Suprapubic skin (tissue), 4 donors: ENCODE measurements around the gene PALB2. TPM values are rescaled to one million over a fixed set of nuclear protein-coding genes. Genes with fewer than 3 reads are reported as not detected.
"Not testable (repeated sequence)": the region's sequence is repeated elsewhere in the genome, so short reads cannot be mapped to it uniquely, and the experiment has no call there.

Experiments used
- DNase-seq, 2 donors: peaks; one replicate each; pipeline ENCODE4 v3.0.0-alpha.2; 2019; ENCODE audit warnings: low spot score in 2 of 2
- H3K27ac ChIP-seq: fragments of 200-600 bp; sonication (generic); one replicate; pipeline ENCODE4 v1.5.1; 2019
- H3K27me3 ChIP-seq: fragments of 200-600 bp; sonication (generic); one replicate; pipeline ENCODE4 v1.5.1; 2019
- H3K36me3 ChIP-seq: fragments of 200-600 bp; sonication (generic); one replicate; pipeline ENCODE4 v1.5.1; 2019
- H3K4me1 ChIP-seq: fragments of 200-600 bp; sonication (generic); one replicate; pipeline ENCODE4 v1.5.1; 2019
- H3K4me3 ChIP-seq: fragments of 200-600 bp; sonication (generic); one replicate; pipeline ENCODE4 v1.5.1; 2019; ENCODE audit warnings: mild to moderate bottlenecking
- H3K9me3 ChIP-seq: fragments of 200-600 bp; sonication (generic); one replicate; pipeline ENCODE4 v1.5.1; 2019
- EP300 ChIP-seq: sonication (generic); formaldehyde crosslinking; IDR thresholded peaks from one replicate; pipeline ENCODE4 v1.6.1; 2017; ENCODE audit warnings: antibody characterized with exemption
- POLR2A ChIP-seq, 2 donors: fragments of 450-650 bp; IDR thresholded peaks; one replicate each; pipeline ENCODE4 v1.6.1; 2017; ENCODE audit warnings: antibody characterized with exemption in 2 of 2, mild to moderate bottlenecking in 2 of 2, moderate library complexity in 2 of 2
- POLR2AphosphoS5 ChIP-seq, 3 donors: sonication (generic); formaldehyde crosslinking; IDR thresholded peaks; one replicate each; pipeline ENCODE4 v1.6.1; 2017; ENCODE audit warnings: antibody characterized with exemption in 3 of 3
- WGBS: methylation state at CpG from one replicate; pipeline ENCODE4 v1.1.5; 2018; 5-methylcytosine and 5-hydroxymethylcytosine counted together
- total RNA-seq, 4 donors: library from RNA; depleted of rRNA; stranded (reverse); fragments of >200 nt; gene quantifications; one replicate each; pipeline ENCODE4 v1.1.0, GENCODE V29; 2016
- TF ChIP-seq, protein P1 (sequence below), 2 donors: fragments of 200-600 bp in 1 of 2; fragments of 450-650 bp in 1 of 2; sonication (generic) in 1 of 2; IDR thresholded peaks; one replicate each; pipeline ENCODE4 v1.5.1; 2016 to 2019; ENCODE audit warnings: antibody characterized with exemption in 2 of 2, mild to moderate bottlenecking in 1 of 2, moderate library complexity in 1 of 2

Gene PALB2
- total RNA-seq, 4 donors from 2014 or later: 11.8 to 16.8 (median 15.8) TPM

DNA sequence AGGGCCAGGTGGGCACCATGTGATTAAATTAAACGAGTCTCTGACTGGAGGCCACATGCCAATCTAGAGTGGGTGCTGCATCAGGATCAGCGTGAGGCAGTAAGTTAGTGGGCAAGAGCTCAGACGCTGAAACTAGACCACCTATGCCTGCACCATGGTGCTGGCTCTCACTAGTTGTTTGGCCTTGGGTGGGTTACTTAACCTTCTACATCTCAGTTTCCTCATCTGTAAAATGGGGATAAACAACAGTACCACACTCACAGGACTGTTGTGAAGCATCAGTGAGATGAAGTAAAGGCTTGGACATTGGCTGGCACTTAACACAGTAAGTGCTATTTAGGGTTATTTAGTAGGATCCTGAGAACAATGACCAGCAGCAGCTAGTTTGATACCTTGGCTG lies 50.9 kb downstream of the PALB2 start:
- H3K9me3 ChIP-seq: no peaks in the 10 kb centered on the region
- H3K36me3 ChIP-seq: peaks cover 78% of the 10 kb centered on the region
- H3K27ac ChIP-seq: no peak overlapping the region
- TF ChIP-seq, protein P1, sequence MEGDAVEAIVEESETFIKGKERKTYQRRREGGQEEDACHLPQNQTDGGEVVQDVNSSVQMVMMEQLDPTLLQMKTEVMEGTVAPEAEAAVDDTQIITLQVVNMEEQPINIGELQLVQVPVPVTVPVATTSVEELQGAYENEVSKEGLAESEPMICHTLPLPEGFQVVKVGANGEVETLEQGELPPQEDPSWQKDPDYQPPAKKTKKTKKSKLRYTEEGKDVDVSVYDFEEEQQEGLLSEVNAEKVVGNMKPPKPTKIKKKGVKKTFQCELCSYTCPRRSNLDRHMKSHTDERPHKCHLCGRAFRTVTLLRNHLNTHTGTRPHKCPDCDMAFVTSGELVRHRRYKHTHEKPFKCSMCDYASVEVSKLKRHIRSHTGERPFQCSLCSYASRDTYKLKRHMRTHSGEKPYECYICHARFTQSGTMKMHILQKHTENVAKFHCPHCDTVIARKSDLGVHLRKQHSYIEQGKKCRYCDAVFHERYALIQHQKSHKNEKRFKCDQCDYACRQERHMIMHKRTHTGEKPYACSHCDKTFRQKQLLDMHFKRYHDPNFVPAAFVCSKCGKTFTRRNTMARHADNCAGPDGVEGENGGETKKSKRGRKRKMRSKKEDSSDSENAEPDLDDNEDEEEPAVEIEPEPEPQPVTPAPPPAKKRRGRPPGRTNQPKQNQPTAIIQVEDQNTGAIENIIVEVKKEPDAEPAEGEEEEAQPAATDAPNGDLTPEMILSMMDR (IDR thresholded peaks at IDR 0.05): no peak
- TF ChIP-seq POLR2A (IDR thresholded peaks at IDR 0.05) (no peak), EP300 (no peak), POLR2AphosphoS5 (IDR thresholded peaks at IDR 0.05) (no peak)
- H3K27me3 ChIP-seq: no peaks in the 10 kb centered on the region
- 100% methylated on average over 2 of the region's 3 CpGs for WGBS
- peaks cover 16% of the 10 kb centered on the region for H3K4me1 ChIP-seq
- DNase-seq: no peak
- H3K4me3 ChIP-seq: no peak overlapping the region

DNA sequence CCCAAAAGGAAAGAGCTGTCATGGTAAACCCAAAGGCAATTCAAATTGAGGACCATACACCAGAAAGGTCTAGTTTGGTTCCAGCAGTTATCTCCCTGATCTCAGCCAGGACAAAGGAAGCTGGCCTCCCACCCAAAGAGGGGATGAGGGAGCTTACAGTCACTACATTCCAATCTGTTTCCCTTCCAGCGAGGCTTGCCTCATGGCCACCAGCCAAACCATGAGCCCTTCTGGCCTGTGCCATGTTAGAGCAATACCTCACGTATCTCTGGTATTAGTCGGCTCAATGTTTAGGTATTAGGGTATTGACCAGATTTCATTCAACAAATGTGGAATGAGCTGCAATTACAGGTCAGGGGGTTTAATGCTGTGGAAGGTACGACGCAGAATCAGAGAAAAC lies 53.4 kb downstream of the PALB2 start:
- Histone ChIP-seq H3K4me1 (no peaks in the 10 kb centered on the region), H3K9me3 (no peaks in the 10 kb centered on the region), H3K27me3 (no peaks in the 10 kb centered on the region), H3K27ac (no peak overlapping the region), H3K36me3 (peaks cover 90% of the 10 kb centered on the region), H3K4me3 (no peak overlapping the region)
- TF ChIP-seq EP300 (no peak), POLR2A (IDR thresholded peaks at IDR 0.05) (no peak), POLR2AphosphoS5 (IDR thresholded peaks at IDR 0.05) (no peak)
- TF ChIP-seq, protein P1 (IDR thresholded peaks at IDR 0.05): no peak
- DNase-seq: no peak
- 75% methylated on average over 5 of the region's 5 CpGs for WGBS

DNA sequence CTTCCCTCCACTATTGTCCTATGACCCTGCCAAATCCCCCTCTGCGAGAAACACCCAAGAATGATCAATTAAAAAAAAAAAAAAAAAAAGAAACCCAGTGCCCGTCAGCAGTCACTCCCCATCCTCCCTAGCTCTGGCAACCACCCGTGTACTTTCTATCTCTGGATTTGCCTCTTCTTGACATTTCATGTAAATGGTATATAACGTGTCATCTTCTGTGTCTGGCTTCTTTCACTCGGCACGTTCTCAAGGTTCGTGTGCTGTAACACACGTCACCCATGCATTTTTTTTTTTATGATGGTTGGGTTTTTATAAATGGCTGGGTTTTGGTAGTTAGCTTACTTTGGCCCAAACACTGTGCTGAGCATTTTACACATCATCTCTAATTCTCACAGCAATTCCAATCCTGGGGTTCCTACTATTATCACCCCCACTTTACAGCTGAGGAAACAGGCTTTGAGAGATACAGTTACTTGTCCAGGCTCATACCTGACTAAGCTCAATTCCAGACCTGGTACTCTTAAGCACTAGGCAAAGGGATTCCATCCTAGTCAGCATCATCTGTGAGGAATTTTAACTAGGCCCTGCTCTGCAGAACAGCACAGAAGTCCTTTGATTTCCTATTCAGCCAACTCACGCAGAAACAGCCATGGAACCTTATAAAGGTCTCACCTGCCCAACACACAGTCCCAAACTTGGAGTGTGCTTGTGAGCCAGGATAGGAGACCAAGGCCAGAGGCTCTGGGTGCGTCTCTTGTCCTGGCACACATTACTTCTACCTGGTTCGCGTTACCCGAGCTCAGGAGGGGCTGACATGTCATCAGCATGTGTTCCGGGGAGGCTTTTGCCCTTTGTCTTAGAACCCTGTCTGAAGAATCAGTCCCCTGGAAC lies 56.7 kb downstream of the PALB2 start:
- no peaks in the 10 kb centered on the region for H3K4me1 ChIP-seq
- no peak for DNase-seq
- H3K27me3 ChIP-seq: no peaks in the 10 kb centered on the region
- TF ChIP-seq POLR2AphosphoS5 (IDR thresholded peaks at IDR 0.05) (no peak), EP300 (no peak), POLR2A (IDR thresholded peaks at IDR 0.05) (no peak)
- TF ChIP-seq, protein P1 (IDR thresholded peaks at IDR 0.05): no peak
- 90% methylated on average over 12 of the region's 14 CpGs for WGBS
- no peak overlapping the region for H3K27ac ChIP-seq
- no peak overlapping the region for H3K4me3 ChIP-seq
- H3K9me3 ChIP-seq: no peaks in the 10 kb centered on the region
- peaks cover 94% of the 10 kb centered on the region for H3K36me3 ChIP-seq

DNA sequence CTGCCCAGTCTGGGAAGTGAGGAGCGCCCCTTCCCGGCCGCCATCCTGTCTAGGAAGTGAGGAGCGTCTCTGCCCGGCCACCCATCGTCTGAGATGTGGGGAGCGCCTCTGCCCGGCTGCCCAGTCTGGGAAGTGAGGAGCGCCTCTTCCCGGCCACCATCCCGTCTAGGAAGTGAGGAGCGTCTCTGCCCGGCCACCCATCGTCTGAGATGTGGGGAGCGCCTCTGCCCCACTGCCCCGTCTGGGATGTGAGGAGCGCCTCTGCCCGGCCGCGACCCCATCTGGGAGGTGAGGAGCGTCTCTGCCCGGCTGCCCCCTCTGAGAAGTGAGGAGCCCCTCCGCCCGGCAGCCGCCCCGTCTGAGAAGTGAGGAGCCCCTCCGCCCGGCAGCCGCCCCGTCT lies 57.8 kb downstream of the PALB2 start:
- peaks cover 83% of the 10 kb centered on the region for H3K36me3 ChIP-seq
- not testable (repeated sequence) for H3K4me1 ChIP-seq, H3K9me3 ChIP-seq, DNase-seq, H3K4me3 ChIP-seq, H3K27me3 ChIP-seq, H3K27ac ChIP-seq
- WGBS: 100% methylated on average over 12 of the region's 30 CpGs

DNA sequence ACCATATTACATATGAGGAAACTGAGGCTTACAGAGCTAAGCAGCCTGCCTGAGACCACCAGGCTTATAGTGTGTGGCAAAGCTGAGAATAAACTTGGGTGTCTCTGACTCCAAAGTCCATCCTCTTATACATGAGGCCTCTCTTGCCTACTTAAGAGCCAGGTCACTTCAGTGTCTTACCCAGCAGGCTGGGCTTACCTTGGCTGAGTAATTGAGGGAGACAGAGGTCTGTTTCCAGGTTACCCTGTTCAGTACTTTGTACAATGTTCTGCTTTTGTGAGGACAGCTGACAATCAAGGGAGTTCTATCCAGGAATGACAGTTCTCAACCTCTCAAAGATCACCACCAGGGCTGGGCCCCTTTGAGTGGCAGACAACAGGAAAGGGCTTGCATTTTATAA lies 59.3 kb downstream of the PALB2 start:
- H3K27ac ChIP-seq: no peak overlapping the region
- no peak for DNase-seq
- no peaks in the 10 kb centered on the region for H3K27me3 ChIP-seq
- H3K36me3 ChIP-seq: peaks cover 78% of the 10 kb centered on the region
- no peaks in the 10 kb centered on the region for H3K9me3 ChIP-seq
- H3K4me1 ChIP-seq: peaks cover 4% of the 10 kb centered on the region
- TF ChIP-seq, protein P1 (IDR thresholded peaks at IDR 0.05): no peak
- TF ChIP-seq EP300 (no peak), POLR2AphosphoS5 (IDR thresholded peaks at IDR 0.05) (no peak), POLR2A (IDR thresholded peaks at IDR 0.05) (no peak)
- no peak overlapping the region for H3K4me3 ChIP-seq

DNA sequence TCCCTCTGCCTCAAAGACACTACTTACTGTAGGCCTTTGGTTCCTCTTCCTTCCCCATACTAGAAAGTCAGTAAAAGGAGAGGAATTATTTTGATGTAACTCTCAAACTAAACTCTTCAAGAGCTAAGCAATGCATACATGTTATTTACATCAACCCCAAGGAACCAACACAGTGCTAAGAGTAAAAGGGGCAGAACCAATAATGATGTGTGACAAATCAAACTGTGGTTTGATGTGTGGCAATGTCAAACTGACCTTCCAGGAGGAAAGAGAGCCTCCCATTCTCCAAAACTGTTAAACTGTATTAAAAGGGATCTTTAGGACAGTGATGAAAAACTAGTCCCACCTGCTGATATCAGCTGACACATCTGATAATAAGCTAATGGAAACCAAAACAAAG lies 60.7 kb downstream of the PALB2 start:
- H3K9me3 ChIP-seq: no peaks in the 10 kb centered on the region
- H3K27me3 ChIP-seq: no peaks in the 10 kb centered on the region
- H3K4me3 ChIP-seq: no peak overlapping the region
- TF ChIP-seq POLR2A (IDR thresholded peaks at IDR 0.05) (no peak), EP300 (no peak), POLR2AphosphoS5 (IDR thresholded peaks at IDR 0.05) (no peak)
- TF ChIP-seq, protein P1 (IDR thresholded peaks at IDR 0.05): no peak
- peaks cover 4% of the 10 kb centered on the region for H3K4me1 ChIP-seq
- no peak for DNase-seq
- H3K27ac ChIP-seq: no peak overlapping the region
- peaks cover 77% of the 10 kb centered on the region for H3K36me3 ChIP-seq
